ENCODE data around the gene PKLR. TPM values are rescaled to one million over a fixed set of nuclear protein-coding genes. Genes with fewer than 3 reads are reported as not detected.

Gene PKLR
- total and polyA plus RNA-seq, 2 donors (not counting 3 experiments of a cell fraction or from before 2014, with no cell fraction given), result not detected

GRCh38 chr1:155300553-155301329, 497 bp downstream of the PKLR start:
- TF ChIP-seq JUN (IDR thresholded peaks at IDR 0.05; ENCODE audit: borderline replicate concordance, insufficient read depth, insufficient read length, low read depth) (no peak), MYC (IDR thresholded peaks at IDR 0.05; ENCODE audit: low read depth, low read length) (no peak), CTCF (IDR thresholded peaks at IDR 0.05; ENCODE audit: extremely low read depth in 1 of 2, insufficient read depth in 1 of 2, low read depth in 1 of 2, low read length in 2 of 2) (no peak), POLR2A (IDR thresholded peaks at IDR 0.05; ENCODE audit: low read depth, low read length) (no peak)
- TF ChIP-seq, protein P1, sequence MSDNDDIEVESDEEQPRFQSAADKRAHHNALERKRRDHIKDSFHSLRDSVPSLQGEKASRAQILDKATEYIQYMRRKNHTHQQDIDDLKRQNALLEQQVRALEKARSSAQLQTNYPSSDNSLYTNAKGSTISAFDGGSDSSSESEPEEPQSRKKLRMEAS (IDR thresholded peaks at IDR 0.05; ENCODE audit: insufficient read depth, insufficient read length), result no peak
- H3K27ac ChIP-seq (ENCODE audit: insufficient read depth, low read depth, low read length), result no peak overlapping the region
- no peak overlapping the region for H3K4me3 ChIP-seq (replicated peaks in 1 of 3; ENCODE audit: insufficient read depth in 1 of 3, low read depth in 1 of 3, low read length in 3 of 3)
- CTCF ChIA-PET, result interaction anchor here (1.3 to 1.6 kb wide), 2 partner anchors 22 kb away, joined by 3 to 5 read pairs; no protein-coding TSS in a partner anchor
- no peaks in the 10 kb centered on the region for H3K9me1 ChIP-seq (replicated peaks; ENCODE audit: control insufficient read depth, extremely low read depth, insufficient read depth, low read length)
- no peak for DNase-seq (ENCODE audit: low read depth, low spot score)
- H3K79me2 ChIP-seq (ENCODE audit: control insufficient read depth, insufficient read depth, low read length), result no peaks in the 10 kb centered on the region
- H3K9me3 ChIP-seq (replicated peaks; ENCODE audit: control insufficient read depth, insufficient read depth, low read length), result no peaks in the 10 kb centered on the region
- no peak overlapping the region for H3K9ac ChIP-seq (replicated peaks; ENCODE audit: extremely low read depth, insufficient read depth, low read length)
- H3K4me2 ChIP-seq (ENCODE audit: insufficient read depth, low read length), result no peak overlapping the region
- no peak for FAIRE-seq
- H3K4me1 ChIP-seq (ENCODE audit: control insufficient read depth, extremely low read depth, insufficient read depth, low read length), result no peaks in the 10 kb centered on the region
- H4K20me1 ChIP-seq (replicated peaks; ENCODE audit: control insufficient read depth, extremely low read depth, insufficient read depth, low read length), result no peaks in the 10 kb centered on the region
- no peak overlapping the region for H2AFZ ChIP-seq (ENCODE audit: low read depth, low read length)
- dilution Hi-C loops (cut with MboI; ENCODE audit: extremely low pct_ligation_motif_present, low sequenced_read_pairs) (no loop called here), intact Hi-C loops (cut with micrococcal nuclease) (no loop called here)
- no peaks in the 10 kb centered on the region for H3K36me3 ChIP-seq (ENCODE audit: control insufficient read depth in 2 of 2, extremely low read depth in 1 of 2, insufficient read depth in 2 of 2, low read length in 2 of 2)
- no TSS peak for BruUV-seq (replicated peaks)
- peaks cover 10 to 12% of the 10 kb centered on the region in 2 experiments for H3K27me3 ChIP-seq (ENCODE audit: control insufficient read depth in 2 of 2, insufficient read depth in 2 of 2, low read length in 2 of 2)
- POLR2A ChIA-PET, result no interaction called here
